Measurements from ENCODE around the gene ABCF1.

- TF ChIP-seq CTCF (IDR thresholded peaks at IDR 0.05; ENCODE audit: poor library complexity, severe bottlenecking) (no peak), MXI1 (conservative IDR thresholded peaks at IDR 0.05; ENCODE audit: poor library complexity, severe bottlenecking) (no peak), EP300 (conservative IDR thresholded peaks at IDR 0.05; ENCODE audit: poor library complexity, severe bottlenecking) (no peak), SMC3 (conservative IDR thresholded peaks at IDR 0.05; ENCODE audit: poor library complexity) (no peak), EZH2 (IDR thresholded peaks at IDR 0.05; ENCODE audit: borderline replicate concordance, insufficient read depth, low read length, poor library complexity, severe bottlenecking) (no peak), TAF1 (IDR thresholded peaks at IDR 0.05; ENCODE audit: low read depth) (no peak)
These were observed 42.2 kb downstream of the ABCF1 start for GRCh38 chr6:30613251-30614043.

Data from neural cell (in vitro differentiated cells).